Esophagus squamous epithelium (tissue), 5 donors: Measurements from ENCODE around the gene GYS1. TPM values are rescaled to one million over a fixed set of nuclear protein-coding genes. Genes with fewer than 3 reads are reported as not detected.
"Not testable (repeated sequence)": the region's sequence is repeated elsewhere in the genome, so short reads cannot be mapped to it uniquely, and the experiment has no call there.

ENCODE experiments used
- DNase-seq: peaks from one replicate; lab custom pipeline; 2025; lab: John Stamatoyannopoulos, UW
- H3K27ac ChIP-seq, 4 donors: fragments of 200-600 bp; sonication (generic); one replicate each; pipeline ENCODE4 v1.5.1; 2016 to 2019; ENCODE audit warnings: mild to moderate bottlenecking in 1 of 4
- H3K27me3 ChIP-seq, 4 donors: fragments of 200-600 bp; sonication (generic); 1 replicate in 3 of 4; 2 replicates in 1 of 4; pipeline versions ENCODE4 v1.5.1 to v1.6.0; 2017 to 2021; ENCODE audit warnings: antibody characterized with exemption in 1 of 4
- H3K36me3 ChIP-seq, 3 donors: fragments of 200-600 bp; sonication (generic); one replicate each; pipeline ENCODE4 v1.5.1; 2016 to 2019
- H3K4me1 ChIP-seq, 3 donors: fragments of 200-600 bp; sonication (generic); one replicate each; pipeline ENCODE4 v1.5.1; 2017 to 2019
- H3K4me3 ChIP-seq, 4 donors: fragments of 200-600 bp; sonication (generic); 1 replicate in 3 of 4; 2 replicates in 1 of 4; pipeline ENCODE4 v1.5.1; 2016 to 2019; ENCODE audit warnings: mild to moderate bottlenecking in 2 of 4, moderate library complexity in 1 of 4
- H3K9me3 ChIP-seq, 3 donors: fragments of 200-600 bp; sonication (generic); one replicate each; pipeline ENCODE4 v1.5.1; 2016 to 2019
- CTCF ChIP-seq, 6 experiments: fragments of 450-650 bp in 4 of 6; fragments of 200-600 bp in 2 of 6; sonication (generic) in 2 of 6; IDR thresholded peaks; one replicate each; pipeline ENCODE4 v1.5.1; 2016 to 2019; ENCODE audit warnings: antibody characterized with exemption in 6 of 6, mild to moderate bottlenecking in 4 of 6, moderate library complexity in 4 of 6
- POLR2A ChIP-seq, 4 donors: fragments of 450-650 bp; IDR thresholded peaks; one replicate each; pipeline ENCODE4 v1.6.1; 2017; ENCODE audit warnings: antibody characterized with exemption in 4 of 4, mild to moderate bottlenecking in 4 of 4, moderate library complexity in 3 of 4
- WGBS, 2 donors: methylation state at CpG; one replicate each; pipeline ENCODE4 v1.1.5; 2018; 5-methylcytosine and 5-hydroxymethylcytosine counted together
- intact Hi-C: fragments of 100-400 bp; cut with DNase I; formaldehyde crosslinking; loops from one replicate; pipeline ENCODE4 v1.15.0; 2022
- total RNA-seq, 4 donors: library from RNA; depleted of rRNA; stranded (reverse); fragments of >200 nt; gene quantifications; one replicate each; pipeline ENCODE4 v1.1.0, GENCODE V29; 2016
- donor health status: DM: yes; HTN: yes; CAD: no.

Gene GYS1
- total RNA-seq, 4 donors from 2014 or later = 30.6 to 47.6 (median 39.5) TPM

GRCh38 chr19:48938256-48938655 lies 54.9 kb downstream of the GYS1 start:
- 75 to 88% methylated on average over 5 to 6 of the region's 7 CpGs for WGBS, 2 donors

GRCh38 chr19:48935864-48936263 lies 57.2 kb downstream of the GYS1 start:
- intact Hi-C loops = no loop called here
- Histone ChIP-seq H3K36me3 (no peaks in the 10 kb centered on the region), H3K4me3 (no peak overlapping the region), H3K27me3 (no peaks in the 10 kb centered on the region), H3K4me1 (peaks cover 0 to 22% (median 9%) of the 10 kb centered on the region in 3 donors), H3K27ac (no peak overlapping the region), H3K9me3 (no peaks in the 10 kb centered on the region)
- WGBS, 2 donors = 92 to 94% methylated on average over 14 to 19 of the region's 25 CpGs
- no peak for DNase-seq
- TF ChIP-seq POLR2A (IDR thresholded peaks at IDR 0.05) (no peak), CTCF (IDR thresholded peaks at IDR 0.05) (no peak)

More at GRCh38 chr19:48938256-48938655, 54.9 kb downstream of the GYS1 start:
- no peaks in the 10 kb centered on the region for H3K36me3 ChIP-seq
- H3K4me1 ChIP-seq = peaks cover 0 to 11% (median 5%) of the 10 kb centered on the region in 3 donors
- H3K9me3 ChIP-seq = no peaks in the 10 kb centered on the region
- H3K27me3 ChIP-seq = no peaks in the 10 kb centered on the region
- intact Hi-C loops = no loop called here
- TF ChIP-seq CTCF (IDR thresholded peaks at IDR 0.05) (no peak), POLR2A (IDR thresholded peaks at IDR 0.05) (no peak)
- H3K27ac ChIP-seq = no peak overlapping the region
- H3K4me3 ChIP-seq = no peak overlapping the region
- DNase-seq = no peak

- Histone ChIP-seq H3K27ac (no peak overlapping the region), H3K27me3 (no peaks in the 10 kb centered on the region), H3K4me3 (no peak overlapping the region), H3K9me3 (no peaks in the 10 kb centered on the region), H3K4me1 (peaks cover 0 to 22% (median 9%) of the 10 kb centered on the region in 3 donors), H3K36me3 (no peaks in the 10 kb centered on the region)
- TF ChIP-seq CTCF (IDR thresholded peaks at IDR 0.05) (no peak), POLR2A (IDR thresholded peaks at IDR 0.05) (no peak)
- no peak for DNase-seq
- WGBS, 2 donors = 86 to 100% methylated on average over 3 to 4 of the region's 19 CpGs
- intact Hi-C loops = no loop called here
These were observed 58.3 kb downstream of the GYS1 start for GRCh38 chr19:48934837-48935236.

- intact Hi-C loops = no loop called here
- H3K4me3 ChIP-seq = peak within 1 kb of the TSS; percentile 32 to 74 (median 42)
- peaks cover 0 to 23% (median 9%) of the 10 kb centered on the region in 3 donors for H3K4me1 ChIP-seq
- no peaks in the 10 kb centered on the region for H3K9me3 ChIP-seq
- peak within 1 kb of the TSS; percentile 34 to 75 (median 58) for H3K27ac ChIP-seq
- 0% methylated on average over 23 to 33 of the region's 43 CpGs for WGBS, 2 donors
- H3K36me3 ChIP-seq = no peaks in the 10 kb centered on the region
- no peaks in the 10 kb centered on the region for H3K27me3 ChIP-seq
- no peak for DNase-seq
- TF ChIP-seq CTCF (IDR thresholded peaks at IDR 0.05) = peak in 1 of 6 experiments; percentile 7
- TF ChIP-seq POLR2A (IDR thresholded peaks at IDR 0.05) = peak in 2 of 4 donors; percentile 28 to 46
These were observed 59.7 kb downstream of the GYS1 start, which contains the start of gene DHDH for GRCh38 chr19:48933382-48933932. DHDH (plus strand) TSS chr19:48933699; CDS start chr19:48933722, 23 bp downstream.

- H3K27me3 ChIP-seq = no peaks in the 10 kb centered on the region
- H3K27ac ChIP-seq = peak overlapping the region in 3 of 4 donors; percentile 79 to 87 (median 82)
- H3K4me1 ChIP-seq = peaks cover 3 to 44% (median 23%) of the 10 kb centered on the region in 3 donors
- H3K9me3 ChIP-seq = no peaks in the 10 kb centered on the region
- TF ChIP-seq POLR2A (IDR thresholded peaks at IDR 0.05) (no peak), CTCF (IDR thresholded peaks at IDR 0.05) (no peak)
- intact Hi-C loops = no loop called here
- 42 to 57% methylated on average over 15 of the region's 15 CpGs for WGBS, 2 donors
- peaks cover 0 to 6% (median 0%) of the 10 kb centered on the region in 3 donors for H3K36me3 ChIP-seq
- no peak overlapping the region for H3K4me3 ChIP-seq
- no peak for DNase-seq
These were observed 64.7 kb downstream of the GYS1 start for GRCh38 chr19:48928164-48929025.

GRCh38 chr19:48927692-48928091 lies 65.4 kb downstream of the GYS1 start:
- intact Hi-C loops, DNase-seq, H3K27me3 ChIP-seq, H3K4me3 ChIP-seq, H3K9me3 ChIP-seq: not testable (repeated sequence)
- Histone ChIP-seq H3K4me1 (peaks cover 3 to 37% (median 17%) of the 10 kb centered on the region in 3 donors), H3K36me3 (peaks cover 0 to 13% (median 6%) of the 10 kb centered on the region in 3 donors), H3K27ac (peak overlapping the region in 3 of 4 donors; percentile 79 to 87 (median 82))
- WGBS, 2 donors = 60 to 78% methylated on average over 13 to 14 of the region's 17 CpGs
